A549 treated with Hydrocortisone at 1 μM for 4 hours (cell line): ENCODE results near the gene GDF3. TPM values are rescaled to one million over a fixed set of nuclear protein-coding genes. Genes with fewer than 3 reads are reported as not detected.

Experiments
- total RNA-seq: library from RNA; stranded (reverse); fragments of 200-300 nt; extraction: Qiagen RNA extraction; gene quantifications from 5 replicates; pipeline ENCODE4 v1.2.3, GENCODE V29; 2022

Gene GDF3
- not detected in 5 replicates for total RNA-seq

GRCh38 chr12:7695566-7696197 lies at the start of gene GDF3:
GDF3 (minus strand) TSS chr12:7695775; CDS start chr12:7695728, 47 bp downstream.

GRCh38 chr12:7711133-7711532 lies 15.6 kb upstream of the GDF3 start, which contains the start of gene DPPA3:
DPPA3 (plus strand) TSS chr12:7711433; CDS start chr12:7711571, 138 bp downstream.

Other genes with a start within 250 kb of the GDF3 start
- 0.03 to 0.05 TPM (median 0.03 TPM) in 3 of 5 replicates, not detected in the others for gene CD163, start 192.0 kb downstream of the GDF3 start, total RNA-seq
- gene APOBEC1, start 29.9 kb downstream of the GDF3 start, total RNA-seq, result not detected in 5 replicates
- not detected in 5 replicates for gene DPPA3, start 15.7 kb upstream of the GDF3 start, total RNA-seq
- gene CLEC4C, start 51.6 kb upstream of the GDF3 start, total RNA-seq, result not detected in 5 replicates
- not detected in 5 replicates for gene NANOGNB, start 69.4 kb upstream of the GDF3 start, total RNA-seq
- not detected in 5 replicates for gene NANOG, start 93.6 kb upstream of the GDF3 start, total RNA-seq
- gene SLC2A14, start 177.1 kb upstream of the GDF3 start, total RNA-seq, result 0.35 to 0.63 TPM (median 0.39 TPM) in 5 replicates
- gene SLC2A3, start 240.4 kb upstream of the GDF3 start, total RNA-seq, result 4.3 to 7.1 TPM (median 5.3 TPM) in 5 replicates